ENCODE data around the gene STRN4. TPM values are rescaled to one million over a fixed set of nuclear protein-coding genes. Genes with fewer than 3 reads are reported as not detected.

STRN4 gene
- polyA plus RNA-seq, 1 experiment = 48.1 TPM

DNA sequence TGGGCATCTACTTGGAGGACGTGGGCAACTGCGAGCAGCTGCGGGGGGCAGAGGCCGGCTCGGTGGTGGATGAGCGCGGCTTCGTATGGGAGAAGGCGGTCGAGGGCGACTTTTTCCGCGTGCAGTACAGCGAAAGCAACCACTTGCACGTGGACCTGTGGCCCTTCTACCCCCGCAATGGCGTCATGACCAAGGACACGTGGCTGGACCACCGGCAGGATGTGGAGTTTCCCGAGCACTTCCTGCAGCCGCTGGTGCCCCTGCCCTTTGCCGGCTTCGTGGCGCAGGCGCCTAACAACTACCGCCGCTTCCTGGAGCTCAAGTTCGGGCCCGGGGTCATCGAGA is 10.3 kb upstream of the STRN4 start:
- TF ChIP-seq CTCF (IDR thresholded peaks at IDR 0.05; ENCODE audit: low read depth, low read length) = no peak
- no peaks in the 10 kb centered on the region for H3K27me3 ChIP-seq (ENCODE audit: control insufficient read depth, insufficient read depth, low read length)
- DNase-seq (ENCODE audit: low read depth, low spot score) = no peak
- no peak overlapping the region for H3K27ac ChIP-seq (ENCODE audit: low read depth, low read length)
- H3K4me3 ChIP-seq (ENCODE audit: low read depth, low read length) = no peak overlapping the region
- POLR2A ChIA-PET = interaction anchor here (0.6 kb wide), 1 partner anchor 84 kb away, joined by 6 read pairs; no protein-coding TSS in a partner anchor
- CTCF ChIA-PET = interaction anchor here (0.7 to 3.7 kb wide), 4 partner anchors 10 to 235 kb away, joined by 3 to 30 read pairs (median 6); no protein-coding TSS in a partner anchor
- H3K9me3 ChIP-seq (ENCODE audit: control insufficient read depth, insufficient read depth, low read length) = no peaks in the 10 kb centered on the region; the same call in 1 of the 2 replicates

- no peak overlapping the region for H3K27ac ChIP-seq (ENCODE audit: low read depth, low read length)
- ChIA-PET POLR2A (interaction anchor here (0.6 to 0.9 kb wide), 2 partner anchors 11 to 84 kb away, joined by 3 to 6 read pairs; no protein-coding TSS in a partner anchor), CTCF (interaction anchor here (0.7 to 3.7 kb wide), 5 partner anchors 11 to 235 kb away, joined by 3 to 30 read pairs (median 5); no protein-coding TSS in a partner anchor)
- no peak overlapping the region for H3K4me3 ChIP-seq (ENCODE audit: low read depth, low read length)
- H3K27me3 ChIP-seq (ENCODE audit: control insufficient read depth, insufficient read depth, low read length) = no peaks in the 10 kb centered on the region
- DNase-seq (ENCODE audit: low read depth, low spot score) = no peak
- H3K9me3 ChIP-seq (ENCODE audit: control insufficient read depth, insufficient read depth, low read length) = no peaks in the 10 kb centered on the region; the same call in 1 of the 2 replicates
- no peak for TF ChIP-seq CTCF (IDR thresholded peaks at IDR 0.05; ENCODE audit: low read depth, low read length)
These were observed 9.7 kb upstream of the STRN4 start for GRCh38 chr19:46755853-46756543.

- Histone ChIP-seq H3K27me3 (ENCODE audit: control insufficient read depth, insufficient read depth, low read length) (no peaks in the 10 kb centered on the region), H3K9me3 (ENCODE audit: control insufficient read depth, insufficient read depth, low read length) (no peaks in the 10 kb centered on the region; the same call in 1 of the 2 replicates), H3K4me3 (ENCODE audit: low read depth, low read length) (no peak overlapping the region), H3K27ac (ENCODE audit: low read depth, low read length) (peak overlapping the region; percentile 61)
- ChIA-PET CTCF (interaction anchor here (0.6 to 3.7 kb wide), 6 partner anchors 38 to 236 kb away, joined by 3 to 30 read pairs (median 3); no protein-coding TSS in a partner anchor), POLR2A (interaction anchor here (0.7 to 0.9 kb wide), 3 partner anchors 11 to 1113 kb away, joined by 3 to 4 read pairs (median 3); partner anchors contain the start of gene SLC1A5)
- TF ChIP-seq CTCF (IDR thresholded peaks at IDR 0.05; ENCODE audit: low read depth, low read length) = no peak
- DNase-seq (ENCODE audit: low read depth, low spot score) = peak; percentile 24
These were observed 9.0 kb upstream of the STRN4 start for GRCh38 chr19:46755077-46755852.

GRCh38 chr19:46753420-46754155 is 7.3 kb upstream of the STRN4 start:
- TF ChIP-seq CTCF (IDR thresholded peaks at IDR 0.05; ENCODE audit: low read depth, low read length) = peak; percentile 46
- no peaks in the 10 kb centered on the region for H3K27me3 ChIP-seq (ENCODE audit: control insufficient read depth, insufficient read depth, low read length)
- CTCF ChIA-PET = interaction anchor here (0.9 to 1.8 kb wide), 5 partner anchors 50 to 260 kb away, joined by 3 to 8 read pairs (median 4); no protein-coding TSS in a partner anchor
- H3K9me3 ChIP-seq (ENCODE audit: control insufficient read depth, insufficient read depth, low read length) = no peaks in the 10 kb centered on the region; the same call in 1 of the 2 replicates
- POLR2A ChIA-PET = interaction anchor here (0.7 to 1.0 kb wide), 2 partner anchors 31 to 34 kb away, joined by 3 to 4 read pairs; no protein-coding TSS in a partner anchor
- no peak overlapping the region for H3K27ac ChIP-seq (ENCODE audit: low read depth, low read length)
- no peak overlapping the region for H3K4me3 ChIP-seq (ENCODE audit: low read depth, low read length)
- no peak for DNase-seq (ENCODE audit: low read depth, low spot score)

All from AG04450 (cell line).